ENCODE measurements around the gene SLC44A4. TPM values are rescaled to one million over a fixed set of nuclear protein-coding genes. Genes with fewer than 3 reads are reported as not detected.

SLC44A4 gene
- total and polyA plus RNA-seq, 9 of the 15 experiments (the other 6 are each of a cell fraction or from before 2014, with no cell fraction given): 7.9 to 18.6 (median 11.2) TPM

DNA sequence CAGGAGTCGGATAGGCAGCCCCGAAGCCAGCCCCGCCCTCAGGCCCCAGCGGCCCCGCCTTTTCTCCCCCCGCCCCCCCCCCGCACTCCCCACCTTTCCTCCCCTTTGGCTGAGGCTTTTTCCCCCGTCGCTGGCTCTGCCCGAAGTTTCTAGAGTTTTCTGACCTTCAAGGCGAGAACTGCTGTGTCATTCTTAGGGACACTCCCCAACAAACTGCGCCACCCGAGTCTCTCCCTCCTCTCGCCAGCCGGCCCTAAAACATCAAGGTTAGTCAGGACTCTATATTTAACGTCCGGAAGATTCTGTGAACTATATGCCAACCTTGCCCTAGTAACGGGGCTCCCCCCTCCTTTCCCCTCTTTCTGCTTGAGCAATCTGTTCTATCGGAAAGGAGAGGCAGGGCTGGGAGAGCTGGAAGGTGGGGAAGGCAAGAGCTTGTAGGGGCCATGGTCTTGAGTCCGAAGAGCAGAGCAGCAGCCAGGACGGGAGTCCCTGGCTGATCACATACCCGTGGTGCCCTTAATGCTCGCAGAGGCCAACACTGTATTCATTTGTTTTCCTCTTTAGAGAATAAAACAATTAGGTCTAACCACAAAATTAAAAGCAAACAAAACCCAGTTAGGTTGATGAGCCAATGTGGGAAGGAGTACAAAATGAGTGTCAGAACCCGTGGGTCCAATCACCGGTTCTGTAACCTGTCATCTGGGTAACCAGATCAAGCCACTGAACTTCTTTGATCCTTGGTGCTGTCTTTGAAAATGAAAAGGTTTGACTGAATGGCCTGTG, 56.6 kb downstream of the SLC44A4 start (continued):
- TF ChIP-seq CAMTA2 (CRISPR knock-in tag; conservative IDR thresholded peaks at IDR 0.05) (peak; percentile 77; the same call in 1 of the 2 replicates), KDM2B (CRISPR knock-in tag; IDR thresholded peaks at IDR 0.05) (no peak; the same call in 1 of the 2 replicates), NEUROD1 (IDR thresholded peaks at IDR 0.05; ENCODE audit: borderline replicate concordance, low read depth, low read length, partially characterized antibody) (peak; percentile 44), JUND (IDR thresholded peaks at IDR 0.05; ENCODE audit: borderline replicate concordance, low read depth, low read length) (peak; percentile 86), JUND (tag; IDR thresholded peaks at IDR 0.05; ENCODE audit: borderline replicate concordance, low read depth, low read length) (no peak; the same call in 1 of the 3 replicates), SP1 (CRISPR knock-in tag; IDR thresholded peaks at IDR 0.05) (peak; percentile 47), TCFL5 (CRISPR knock-in tag; conservative IDR thresholded peaks at IDR 0.05) (peak; percentile 7; the same call in 1 of the 2 replicates), CHCHD3 (CRISPR knock-in tag; IDR thresholded peaks at IDR 0.05) (peak; percentile 86; the same call in 1 of the 2 replicates), LCOR (CRISPR knock-in tag; IDR thresholded peaks at IDR 0.05) (peak; percentile 29), ZNF263 (CRISPR knock-in tag; IDR thresholded peaks at IDR 0.05; ENCODE audit: borderline replicate concordance) (peak; percentile 21; the same call in 1 of the 2 replicates), KAT7 (CRISPR knock-in tag; IDR thresholded peaks at IDR 0.05; ENCODE audit: borderline replicate concordance) (no peak), NCOR1 (IDR thresholded peaks at IDR 0.05) (no peak), GTF2A2 (tag; IDR thresholded peaks at IDR 0.05) (peak; percentile 85), CCAR2 (IDR thresholded peaks at IDR 0.05; ENCODE audit: low read depth, low read length) (peak; percentile 73; the same call in 1 of the 2 replicates), ZNF165 (CRISPR knock-in tag; IDR thresholded peaks at IDR 0.05; ENCODE audit: borderline replicate concordance) (0 out of 2 replicates have a peak, but pooled peaks have one; percentile 7), NRF1 (conservative IDR thresholded peaks at IDR 0.05 in 1 of 2, IDR thresholded peaks at IDR 0.05 in 1 of 2) (0 out of 4 replicates have a peak, but pooled peaks have one; percentile 4 to 7), DMBX1 (CRISPR knock-in tag; IDR thresholded peaks at IDR 0.05; ENCODE audit: borderline replicate concordance) (peak; percentile 49; the same call in 1 of the 2 replicates), ETV6 (IDR thresholded peaks at IDR 0.05; ENCODE audit: borderline replicate concordance in 1 of 2, low read depth in 2 of 2, low read length in 1 of 2) (peak in 1 of 2 experiments; percentile 23; a peak in 1 of 4 replicates), ETV6 (CRISPR knock-in tag; IDR thresholded peaks at IDR 0.05; ENCODE audit: borderline replicate concordance) (no peak), ZNF347 (CRISPR knock-in tag; IDR thresholded peaks at IDR 0.05; ENCODE audit: low read depth) (no peak)
- TF ChIP-seq, protein P1, sequence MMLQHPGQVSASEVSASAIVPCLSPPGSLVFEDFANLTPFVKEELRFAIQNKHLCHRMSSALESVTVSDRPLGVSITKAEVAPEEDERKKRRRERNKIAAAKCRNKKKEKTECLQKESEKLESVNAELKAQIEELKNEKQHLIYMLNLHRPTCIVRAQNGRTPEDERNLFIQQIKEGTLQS (IDR thresholded peaks at IDR 0.05): no peak
- TF ChIP-seq, protein P1 (CRISPR knock-in tag; conservative IDR thresholded peaks at IDR 0.05): peak; percentile 88
- TF ChIP-seq, protein P2, sequence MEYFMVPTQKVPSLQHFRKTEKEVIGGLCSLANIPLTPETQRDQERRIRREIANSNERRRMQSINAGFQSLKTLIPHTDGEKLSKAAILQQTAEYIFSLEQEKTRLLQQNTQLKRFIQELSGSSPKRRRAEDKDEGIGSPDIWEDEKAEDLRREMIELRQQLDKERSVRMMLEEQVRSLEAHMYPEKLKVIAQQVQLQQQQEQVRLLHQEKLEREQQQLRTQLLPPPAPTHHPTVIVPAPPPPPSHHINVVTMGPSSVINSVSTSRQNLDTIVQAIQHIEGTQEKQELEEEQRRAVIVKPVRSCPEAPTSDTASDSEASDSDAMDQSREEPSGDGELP (CRISPR knock-in tag; IDR thresholded peaks at IDR 0.05; ENCODE audit: borderline replicate concordance): peak; percentile 61; the same call in 1 of the 2 replicates
